Measurements from ENCODE around the gene SEMA3A.
"Not testable (repeated sequence)": the region's sequence is repeated elsewhere in the genome, so short reads cannot be mapped to it uniquely, and the experiment has no call there.

SEMA3A gene

GRCh38 chr7:84060000-84060399, 134.6 kb downstream of the SEMA3A start:
- no CpG with 5 or more reads among the region's 1 CpG for WGBS (ENCODE audit: insufficient coverage)
- H3K9me3 ChIP-seq (ENCODE audit: control extremely low read depth in 1 of 5, control insufficient read depth in 4 of 5, insufficient read depth in 2 of 5, low read depth in 1 of 5, low read length in 4 of 5) = no peaks in the 10 kb centered on the region
- peaks cover 0 to 7% (median 3%) of the 10 kb centered on the region in 4 experiments for H3K4me1 ChIP-seq (ENCODE audit: control extremely low read depth in 1 of 4, control insufficient read depth in 4 of 4, insufficient read depth in 4 of 4, low read length in 3 of 4)
- H3K36me3 ChIP-seq (ENCODE audit: control insufficient read depth in 4 of 4, insufficient read depth in 4 of 4, low read length in 3 of 4) = no peaks in the 10 kb centered on the region
- no peak for DNase-seq
- ChIA-PET CTCF (no interaction called here), POLR2A (no interaction called here)
- H3K4me3 ChIP-seq (ENCODE audit: control insufficient read depth in 1 of 7, extremely low read depth in 1 of 7, insufficient read depth in 4 of 7, low read depth in 2 of 7, low read length in 6 of 7) = no peak overlapping the region
- no peaks in the 10 kb centered on the region for H3K27me3 ChIP-seq (replicated peaks in 2 of 5; ENCODE audit: control insufficient read depth in 4 of 5, insufficient read depth in 5 of 5, low read length in 4 of 5)
- no peak overlapping the region for H3K27ac ChIP-seq (ENCODE audit: insufficient read depth in 1 of 2, low read depth in 1 of 2, low read length in 2 of 2, poor library complexity in 1 of 2, severe bottlenecking in 2 of 2)

GRCh38 chr7:84058311-84059076, 136.1 kb downstream of the SEMA3A start:
- Histone ChIP-seq H3K36me3 (ENCODE audit: control insufficient read depth in 4 of 4, insufficient read depth in 4 of 4, low read length in 3 of 4) (no peaks in the 10 kb centered on the region), H3K27ac (ENCODE audit: insufficient read depth in 1 of 2, low read depth in 1 of 2, low read length in 2 of 2, poor library complexity in 1 of 2, severe bottlenecking in 2 of 2) (no peak overlapping the region), H3K4me3 (ENCODE audit: control insufficient read depth in 1 of 7, extremely low read depth in 1 of 7, insufficient read depth in 4 of 7, low read depth in 2 of 7, low read length in 6 of 7) (no peak overlapping the region), H3K27me3 (replicated peaks in 2 of 5; ENCODE audit: control insufficient read depth in 4 of 5, insufficient read depth in 5 of 5, low read length in 4 of 5) (no peaks in the 10 kb centered on the region), H3K4me1 (ENCODE audit: control extremely low read depth in 1 of 4, control insufficient read depth in 4 of 4, insufficient read depth in 4 of 4, low read length in 3 of 4) (peaks cover 0 to 7% (median 3%) of the 10 kb centered on the region in 4 experiments), H3K9me3 (ENCODE audit: control extremely low read depth in 1 of 5, control insufficient read depth in 4 of 5, insufficient read depth in 2 of 5, low read depth in 1 of 5, low read length in 4 of 5) (no peaks in the 10 kb centered on the region)
- ChIA-PET POLR2A (no interaction called here), CTCF (no interaction called here)
- no peak for DNase-seq
- 80% methylated on average over 1 of the region's 6 CpGs for WGBS (ENCODE audit: insufficient coverage)

- ChIA-PET CTCF (interaction anchor here (1.4 kb wide), 1 partner anchor 16 kb away, joined by 3 read pairs; no protein-coding TSS in a partner anchor), POLR2A (no interaction called here)
- Histone ChIP-seq H3K4me1 (ENCODE audit: control extremely low read depth in 1 of 4, control insufficient read depth in 4 of 4, insufficient read depth in 4 of 4, low read length in 3 of 4) (peaks cover 0 to 7% (median 3%) of the 10 kb centered on the region in 4 experiments), H3K9me3 (ENCODE audit: control extremely low read depth in 1 of 5, control insufficient read depth in 4 of 5, insufficient read depth in 2 of 5, low read depth in 1 of 5, low read length in 4 of 5) (no peaks in the 10 kb centered on the region), H3K27me3 (replicated peaks in 2 of 5; ENCODE audit: control insufficient read depth in 4 of 5, insufficient read depth in 5 of 5, low read length in 4 of 5) (no peaks in the 10 kb centered on the region), H3K36me3 (ENCODE audit: control insufficient read depth in 4 of 4, insufficient read depth in 4 of 4, low read length in 3 of 4) (no peaks in the 10 kb centered on the region), H3K4me3 (ENCODE audit: control insufficient read depth in 1 of 7, extremely low read depth in 1 of 7, insufficient read depth in 4 of 7, low read depth in 2 of 7, low read length in 6 of 7) (no peak overlapping the region), H3K27ac (ENCODE audit: insufficient read depth in 1 of 2, low read depth in 1 of 2, low read length in 2 of 2, poor library complexity in 1 of 2, severe bottlenecking in 2 of 2) (no peak overlapping the region)
- no CpG with 5 or more reads among the region's 2 CpGs for WGBS (ENCODE audit: insufficient coverage)
- DNase-seq = no peak
Measured at GRCh38 chr7:84057576-84057975, 137.0 kb downstream of the SEMA3A start.

DNA sequence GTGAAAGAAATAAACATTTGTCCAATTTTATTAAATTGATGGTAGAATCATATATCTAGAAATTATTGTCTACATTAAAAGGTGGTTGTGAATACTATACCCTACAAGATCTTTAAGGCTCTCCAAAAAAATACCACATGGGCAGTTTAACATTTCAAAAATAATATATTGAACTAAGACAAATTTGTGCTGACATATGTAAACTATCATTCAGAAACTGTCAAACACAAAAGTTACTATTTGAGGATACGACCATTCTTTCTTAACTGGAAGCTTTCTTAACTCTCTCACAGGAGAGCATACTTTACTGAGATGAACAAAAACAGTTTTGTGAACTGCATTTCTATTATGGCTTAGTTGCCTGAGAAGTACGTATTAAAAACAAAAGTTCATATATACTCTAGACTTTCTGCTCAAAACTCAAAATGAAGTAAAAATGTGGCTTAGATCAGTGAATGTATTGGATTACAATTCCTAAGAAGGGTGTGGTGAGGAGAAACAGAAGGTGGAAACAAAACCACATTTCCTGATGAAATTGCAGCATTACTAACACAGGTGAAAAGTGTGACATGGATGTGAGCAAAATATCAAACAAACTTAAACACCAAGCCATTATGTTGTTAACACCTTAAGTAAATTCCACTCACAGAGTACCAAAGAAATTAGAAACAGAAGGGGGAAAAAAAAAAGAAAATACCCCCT, 138.5 kb downstream of the SEMA3A start:
- no peaks in the 10 kb centered on the region for H3K9me3 ChIP-seq (ENCODE audit: control extremely low read depth in 1 of 5, control insufficient read depth in 4 of 5, insufficient read depth in 2 of 5, low read depth in 1 of 5, low read length in 4 of 5)
- H3K36me3 ChIP-seq (ENCODE audit: control insufficient read depth in 4 of 4, insufficient read depth in 4 of 4, low read length in 3 of 4) = no peaks in the 10 kb centered on the region
- H3K4me1 ChIP-seq (ENCODE audit: control extremely low read depth in 1 of 4, control insufficient read depth in 4 of 4, insufficient read depth in 4 of 4, low read length in 3 of 4) = peaks cover 0 to 6% (median 3%) of the 10 kb centered on the region in 4 experiments
- no peak overlapping the region for H3K4me3 ChIP-seq (ENCODE audit: control insufficient read depth in 1 of 7, extremely low read depth in 1 of 7, insufficient read depth in 4 of 7, low read depth in 2 of 7, low read length in 6 of 7)
- WGBS (ENCODE audit: insufficient coverage) = no CpG with 5 or more reads among the region's 2 CpGs
- no peaks in the 10 kb centered on the region for H3K27me3 ChIP-seq (replicated peaks in 2 of 5; ENCODE audit: control insufficient read depth in 4 of 5, insufficient read depth in 5 of 5, low read length in 4 of 5)
- H3K27ac ChIP-seq (ENCODE audit: insufficient read depth in 1 of 2, low read depth in 1 of 2, low read length in 2 of 2, poor library complexity in 1 of 2, severe bottlenecking in 2 of 2) = no peak overlapping the region
- CTCF ChIA-PET = no interaction called here
- POLR2A ChIA-PET = no interaction called here
- no peak for DNase-seq

DNA sequence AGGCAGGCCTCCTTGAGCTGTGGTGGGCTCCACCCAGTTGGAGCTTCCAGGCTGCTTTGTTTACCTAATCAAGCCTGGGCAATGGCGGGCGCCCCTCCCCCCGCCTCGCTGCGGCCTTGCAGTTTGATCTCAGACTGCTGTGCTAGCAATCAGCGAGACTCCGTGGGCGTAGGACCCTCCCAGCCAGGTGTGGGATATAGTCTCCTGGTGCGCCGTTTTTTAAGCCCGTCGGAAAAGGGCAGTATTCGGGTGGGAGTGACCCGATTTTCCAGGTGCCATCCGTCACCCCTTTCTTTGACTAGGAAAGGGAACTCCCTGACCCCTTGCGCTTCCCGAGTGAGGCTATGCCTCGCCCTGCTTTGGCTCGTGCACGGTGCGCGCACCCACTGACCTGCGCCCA, 139.4 kb downstream of the SEMA3A start:
- H3K27ac ChIP-seq (ENCODE audit: insufficient read depth in 1 of 2, low read depth in 1 of 2, low read length in 2 of 2, poor library complexity in 1 of 2, severe bottlenecking in 2 of 2); H3K36me3 ChIP-seq (ENCODE audit: control insufficient read depth in 4 of 4, insufficient read depth in 4 of 4, low read length in 3 of 4); DNase-seq; POLR2A ChIA-PET; H3K27me3 ChIP-seq (replicated peaks in 2 of 5; ENCODE audit: control insufficient read depth in 4 of 5, insufficient read depth in 5 of 5, low read length in 4 of 5); H3K4me3 ChIP-seq (ENCODE audit: control insufficient read depth in 1 of 7, extremely low read depth in 1 of 7, insufficient read depth in 4 of 7, low read depth in 2 of 7, low read length in 6 of 7); H3K4me1 ChIP-seq (ENCODE audit: control extremely low read depth in 1 of 4, control insufficient read depth in 4 of 4, insufficient read depth in 4 of 4, low read length in 3 of 4); CTCF ChIA-PET; H3K9me3 ChIP-seq (ENCODE audit: control extremely low read depth in 1 of 5, control insufficient read depth in 4 of 5, insufficient read depth in 2 of 5, low read depth in 1 of 5, low read length in 4 of 5): not testable (repeated sequence)
- 95% methylated on average over 18 of the region's 23 CpGs for whole genome bisulfite sequencing (ENCODE audit: insufficient coverage)

- POLR2A ChIA-PET = no interaction called here
- Histone ChIP-seq H3K9me3 (ENCODE audit: control extremely low read depth in 1 of 5, control insufficient read depth in 4 of 5, insufficient read depth in 2 of 5, low read depth in 1 of 5, low read length in 4 of 5) (no peaks in the 10 kb centered on the region), H3K4me3 (ENCODE audit: control insufficient read depth in 1 of 7, extremely low read depth in 1 of 7, insufficient read depth in 4 of 7, low read depth in 2 of 7, low read length in 6 of 7) (no peak overlapping the region), H3K27ac (ENCODE audit: insufficient read depth in 1 of 2, low read depth in 1 of 2, low read length in 2 of 2, poor library complexity in 1 of 2, severe bottlenecking in 2 of 2) (no peak overlapping the region), H3K27me3 (replicated peaks in 2 of 5; ENCODE audit: control insufficient read depth in 4 of 5, insufficient read depth in 5 of 5, low read length in 4 of 5) (no peaks in the 10 kb centered on the region), H3K36me3 (ENCODE audit: control insufficient read depth in 4 of 4, insufficient read depth in 4 of 4, low read length in 3 of 4) (no peaks in the 10 kb centered on the region), H3K4me1 (ENCODE audit: control extremely low read depth in 1 of 4, control insufficient read depth in 4 of 4, insufficient read depth in 4 of 4, low read length in 3 of 4) (no peaks in the 10 kb centered on the region)
- CTCF ChIA-PET = no interaction called here
- no peak for DNase-seq
Measured at GRCh38 chr7:84049071-84049836, 145.3 kb downstream of the SEMA3A start.

DNA sequence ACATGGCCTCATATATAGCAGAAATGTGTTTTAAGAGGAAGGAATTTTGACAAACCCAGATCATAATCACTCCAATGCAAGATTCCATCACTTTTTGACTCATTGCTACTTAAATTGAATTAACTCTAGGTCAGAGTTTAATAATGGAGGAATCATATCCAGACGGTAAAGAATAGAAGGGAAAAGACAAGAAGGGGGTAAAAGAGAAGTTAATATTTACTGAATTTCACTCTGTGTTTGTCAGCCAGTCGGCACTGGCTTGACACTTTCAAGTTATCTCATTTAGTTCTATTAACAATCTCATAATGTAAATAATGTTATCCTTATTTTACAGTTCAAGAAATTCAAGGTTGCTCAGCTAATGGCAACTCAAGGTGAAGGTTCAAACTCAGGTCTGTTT, 147.5 kb downstream of the SEMA3A start:
- Histone ChIP-seq H3K36me3 (ENCODE audit: control insufficient read depth in 4 of 4, insufficient read depth in 4 of 4, low read length in 3 of 4) (no peaks in the 10 kb centered on the region), H3K9me3 (ENCODE audit: control extremely low read depth in 1 of 5, control insufficient read depth in 4 of 5, insufficient read depth in 2 of 5, low read depth in 1 of 5, low read length in 4 of 5) (no peaks in the 10 kb centered on the region), H3K4me3 (ENCODE audit: control insufficient read depth in 1 of 7, extremely low read depth in 1 of 7, insufficient read depth in 4 of 7, low read depth in 2 of 7, low read length in 6 of 7) (no peak overlapping the region), H3K27ac (ENCODE audit: insufficient read depth in 1 of 2, low read depth in 1 of 2, low read length in 2 of 2, poor library complexity in 1 of 2, severe bottlenecking in 2 of 2) (no peak overlapping the region), H3K4me1 (ENCODE audit: control extremely low read depth in 1 of 4, control insufficient read depth in 4 of 4, insufficient read depth in 4 of 4, low read length in 3 of 4) (no peaks in the 10 kb centered on the region), H3K27me3 (replicated peaks in 2 of 5; ENCODE audit: control insufficient read depth in 4 of 5, insufficient read depth in 5 of 5, low read length in 4 of 5) (no peaks in the 10 kb centered on the region)
- DNase-seq = no peak
- CTCF ChIA-PET = no interaction called here
- POLR2A ChIA-PET = no interaction called here
- whole genome bisulfite sequencing (ENCODE audit: insufficient coverage) = 100% methylated on average over 1 of the region's 2 CpGs

Measured in common myeloid progenitor, CD34-positive (primary cell).